HG02571 (cell line): ENCODE measurements around the gene DPH5.
A peak's percentile ranks its signal among the peaks of the same experiment; 100 is the strongest.
"Not testable (repeated sequence)": the region's sequence is repeated elsewhere in the genome, so short reads cannot be mapped to it uniquely, and the experiment has no call there.

ENCODE experiments used
- ATAC-seq: cut with Tn5 transposase; IDR thresholded peaks from one replicate; pipeline ENCODE4 v1.9.1; 2021; ENCODE audit warnings: mild to moderate bottlenecking, moderate library complexity; ENCODE audit not compliant: unreplicated experiment

DPH5 gene

DNA sequence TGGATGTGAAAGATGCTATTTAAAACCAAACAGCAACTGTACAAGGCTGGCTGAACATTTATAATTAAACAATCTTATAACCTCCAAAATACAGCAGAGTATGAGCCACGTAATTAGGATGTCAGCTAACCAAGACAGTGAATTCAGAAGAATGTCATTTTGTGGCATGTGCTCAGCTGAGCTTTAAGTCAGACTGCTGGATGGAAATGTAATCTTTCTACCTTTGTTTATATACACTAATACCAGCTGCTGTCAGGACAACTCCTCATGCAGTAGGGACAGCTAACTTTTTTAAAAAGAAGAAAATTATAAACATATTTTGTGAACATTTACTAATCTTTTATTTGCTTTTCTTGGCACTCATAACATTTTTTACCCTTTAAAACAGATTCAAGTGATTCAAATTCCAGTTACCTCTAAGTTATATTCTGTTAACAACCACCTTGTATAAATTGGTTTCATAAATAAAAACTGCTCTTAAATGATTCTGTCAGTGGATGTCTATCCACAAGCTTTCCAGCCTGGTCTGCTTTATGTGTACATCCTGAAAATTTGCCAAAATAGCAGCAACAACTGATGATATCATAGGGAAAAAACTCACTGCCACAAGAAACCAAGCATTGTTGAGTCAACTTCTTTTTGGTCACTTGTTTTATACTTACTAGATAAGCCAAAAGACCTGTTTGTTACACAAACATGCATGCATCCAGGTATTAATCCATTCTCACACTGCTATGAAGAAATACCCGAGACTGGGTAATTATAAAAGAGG lies 36.1 kb downstream of the DPH5 start:
- no peak for ATAC-seq

DNA sequence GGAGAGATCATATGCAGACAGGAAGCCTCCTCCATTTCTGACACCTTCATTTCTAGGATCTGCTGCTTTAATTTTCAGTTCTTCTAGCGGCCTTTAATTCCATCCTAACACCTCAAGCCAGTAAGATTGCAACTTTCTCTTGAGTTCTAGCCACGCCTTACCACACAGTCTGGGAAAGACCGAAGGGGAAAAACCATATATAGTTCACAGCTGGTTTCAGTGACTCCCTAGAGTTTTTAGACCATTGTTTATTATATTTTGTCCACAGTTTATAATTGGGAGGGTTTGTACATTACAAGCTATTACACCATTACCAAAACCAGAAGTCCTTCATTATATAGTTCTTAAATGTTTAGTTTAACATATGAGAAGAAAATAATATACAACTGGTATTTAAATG lies 37.5 kb downstream of the DPH5 start:
- ATAC-seq: no peak

DNA sequence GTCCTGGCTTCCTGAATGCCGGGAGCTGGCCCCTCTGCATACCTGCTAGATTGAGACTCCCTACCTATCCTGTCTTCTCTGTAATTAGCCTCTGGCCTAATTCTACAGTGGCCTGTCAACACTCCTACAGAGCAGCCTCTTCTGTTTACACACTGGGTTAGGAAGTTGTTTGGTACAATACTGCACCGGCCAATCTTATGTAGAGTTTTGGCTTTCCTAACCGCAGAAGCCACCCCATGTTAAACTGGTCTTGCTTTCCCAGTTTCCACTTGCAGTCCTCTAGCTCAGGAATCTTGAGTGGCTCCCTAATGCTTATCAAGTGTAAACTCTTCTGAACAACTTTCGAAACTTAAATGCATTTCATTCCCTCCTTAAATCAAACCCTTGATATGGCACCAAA lies 42.8 kb downstream of the DPH5 start:
- no peak for ATAC-seq

DNA sequence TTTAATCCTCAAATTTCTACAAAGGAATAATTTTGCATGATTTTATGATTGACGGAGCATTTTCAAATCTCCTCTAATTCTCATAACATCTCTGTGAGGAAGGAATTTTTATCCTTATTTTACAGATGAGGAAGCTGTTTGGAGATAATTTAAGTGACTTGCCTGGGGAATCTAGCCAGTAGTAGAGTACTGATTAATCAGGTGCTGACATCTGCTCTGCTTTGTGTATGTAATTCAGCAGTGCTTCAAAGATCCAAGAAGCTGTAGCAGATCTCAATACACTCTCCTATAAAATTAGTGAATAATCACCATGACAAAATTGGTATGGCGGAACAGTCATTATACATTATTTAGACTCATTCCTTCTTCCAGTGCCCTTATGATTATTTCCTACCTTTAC lies 46.0 kb downstream of the DPH5 start:
- ATAC-seq: no peak

DNA sequence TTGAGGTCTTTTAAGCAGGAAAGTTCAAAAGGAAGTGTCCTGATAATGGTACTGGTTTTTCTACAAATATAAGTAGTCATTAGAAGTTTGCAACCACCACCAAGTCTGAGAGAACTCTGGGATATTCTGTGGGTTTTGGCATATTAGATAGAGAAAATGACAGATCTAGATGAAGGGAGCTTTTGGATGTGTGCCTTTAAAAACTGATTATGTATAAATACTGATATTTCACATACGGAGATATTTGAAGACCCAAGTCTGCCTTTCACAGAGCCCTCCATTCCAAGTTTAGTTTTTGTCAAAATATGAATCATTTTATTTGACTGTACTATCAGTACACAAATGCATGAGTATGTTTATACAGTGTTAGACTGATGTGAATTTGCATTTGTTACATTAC lies 48.6 kb downstream of the DPH5 start:
- no peak for ATAC-seq

DNA sequence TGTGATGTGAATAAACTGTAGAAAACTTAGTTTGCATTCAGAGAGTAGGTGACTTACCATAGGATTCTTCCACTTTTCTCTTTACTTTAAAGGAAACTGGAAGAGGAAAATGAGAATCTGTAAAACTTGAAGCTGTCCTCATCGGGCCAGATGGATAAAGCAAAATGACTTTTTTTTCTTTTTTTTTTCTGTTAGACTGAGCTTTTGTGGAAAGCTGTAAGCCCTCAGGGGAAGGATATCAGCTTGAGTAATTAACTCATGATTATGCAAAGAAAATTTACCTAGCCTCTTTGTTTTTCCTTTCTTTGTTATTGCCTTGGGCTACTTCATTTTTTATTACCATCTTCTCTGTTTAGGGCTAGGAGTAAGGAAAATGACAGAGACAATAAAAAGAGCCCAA lies 53.4 kb downstream of the DPH5 start:
- no peak for ATAC-seq

DNA sequence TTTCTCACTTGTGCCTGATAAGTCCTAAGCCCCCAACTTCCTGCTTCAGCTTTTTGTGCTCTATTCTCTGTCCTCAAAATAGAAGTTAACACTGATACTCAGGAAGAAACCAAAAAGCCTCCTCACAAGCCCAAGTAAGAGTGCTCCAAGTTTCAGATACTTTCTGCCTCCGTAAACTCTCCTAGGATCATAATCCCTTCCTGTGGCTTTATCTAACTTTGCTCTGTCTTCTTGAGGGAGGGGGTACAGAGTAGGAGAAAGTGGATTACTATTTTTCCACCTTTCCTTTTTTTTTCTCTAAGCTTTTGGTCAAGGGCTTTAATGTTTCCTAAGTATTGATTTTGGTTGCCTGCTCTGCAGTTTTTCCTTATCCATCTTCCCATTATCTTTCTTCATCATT lies 54.6 kb downstream of the DPH5 start:
- ATAC-seq: no peak

DNA sequence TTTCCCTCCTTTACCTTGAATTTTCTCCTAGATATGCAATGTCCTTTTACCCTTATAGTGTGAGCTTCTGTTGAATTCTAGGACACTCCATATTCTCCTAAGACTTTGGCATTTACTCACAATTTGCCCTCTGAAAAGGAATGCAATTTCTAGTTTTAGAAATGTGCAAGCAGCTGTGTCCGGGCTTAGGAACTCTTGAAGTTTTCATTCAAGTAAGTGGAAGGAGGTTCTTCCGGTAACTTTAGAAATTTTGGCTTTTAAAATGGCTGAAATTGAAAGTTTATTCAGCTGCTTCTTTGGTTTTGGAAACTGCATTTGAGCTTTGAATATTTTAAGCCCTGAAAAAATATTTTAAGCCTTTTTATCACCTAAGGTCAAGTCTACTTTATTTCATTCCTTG lies 56.3 kb downstream of the DPH5 start:
- no peak for ATAC-seq

DNA sequence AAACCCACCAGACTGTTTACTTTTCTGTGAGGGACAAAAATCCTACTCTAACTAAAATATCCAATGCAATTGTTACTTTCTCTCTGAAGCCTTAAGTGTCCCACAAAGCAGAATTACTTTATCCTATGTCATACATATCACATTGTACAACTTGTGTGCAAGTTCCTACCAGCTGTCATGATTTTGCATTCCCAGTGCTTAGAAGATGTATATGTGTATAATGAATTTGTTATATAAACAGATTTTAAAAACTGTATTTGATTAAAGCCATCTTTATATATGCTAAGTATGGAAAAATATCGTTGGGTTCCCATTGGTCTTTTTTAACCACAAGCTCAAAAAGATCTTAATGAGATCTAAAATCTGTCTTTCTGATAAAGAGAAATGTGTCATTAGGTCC lies 57.0 kb downstream of the DPH5 start:
- ATAC-seq: no peak

DNA sequence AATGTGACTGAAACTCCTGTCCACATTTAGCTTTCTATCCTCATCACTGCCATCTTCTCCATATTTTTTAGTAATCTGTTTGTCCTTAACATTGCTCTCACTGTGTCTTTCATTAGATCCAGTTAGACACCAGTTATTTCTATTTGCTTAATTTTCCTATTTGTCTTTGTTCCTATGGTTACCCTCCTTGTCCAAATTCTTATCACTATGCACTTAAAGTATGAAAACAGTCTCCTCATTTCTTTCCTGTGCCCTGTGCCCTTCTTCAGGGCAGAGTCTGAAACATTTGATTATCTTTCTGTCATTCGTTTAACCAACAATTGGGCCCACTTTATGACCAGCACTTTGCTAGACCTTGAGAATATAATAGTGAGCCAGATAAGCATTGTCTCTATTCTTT lies 65.5 kb downstream of the DPH5 start:
- no peak for ATAC-seq

DNA sequence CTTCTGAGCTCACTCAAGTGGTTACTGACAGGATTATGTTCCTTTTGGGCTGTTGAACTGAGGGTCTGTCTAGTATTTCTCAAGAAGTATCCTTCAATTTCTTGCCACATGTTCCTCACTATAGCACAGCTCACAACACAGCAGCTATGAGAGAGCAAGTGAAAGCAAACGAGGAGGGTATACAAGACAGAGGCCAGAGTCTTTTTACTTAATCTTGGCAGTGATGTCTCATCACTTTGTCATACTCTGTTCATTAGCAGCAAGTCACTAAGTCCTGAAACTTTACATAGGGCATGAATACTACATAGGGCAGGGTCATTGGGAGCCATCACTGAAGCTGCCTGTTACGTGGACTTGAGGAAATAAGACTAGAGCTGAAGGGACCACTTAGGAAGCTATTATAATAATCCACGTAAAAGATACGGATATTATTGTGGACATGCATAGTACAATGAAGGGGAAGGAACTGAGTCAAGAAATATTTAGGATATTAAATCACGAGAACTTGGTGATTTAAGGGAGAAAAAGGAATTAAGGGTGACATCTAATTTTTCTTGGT lies 66.0 kb downstream of the DPH5 start:
- no peak for ATAC-seq

DNA sequence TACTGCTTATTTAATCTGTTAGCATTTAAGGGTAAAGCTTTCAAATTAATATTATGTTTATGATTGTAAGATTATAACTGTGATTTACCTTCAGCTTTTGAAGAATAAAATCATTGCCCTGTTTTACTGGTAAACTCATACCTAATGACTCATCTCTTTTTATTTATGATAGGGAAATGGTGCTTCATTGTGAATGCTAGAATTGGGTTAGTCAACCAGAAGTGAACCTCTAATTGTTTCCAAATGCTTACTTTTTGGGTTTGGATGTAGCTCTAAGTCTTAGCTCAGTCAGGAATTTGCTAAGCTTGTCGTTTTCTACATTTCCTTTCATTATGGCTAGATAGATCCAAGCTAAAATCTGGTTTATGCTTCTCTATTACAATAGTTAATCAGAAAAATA lies 70.3 kb downstream of the DPH5 start:
- no peak for ATAC-seq

DNA sequence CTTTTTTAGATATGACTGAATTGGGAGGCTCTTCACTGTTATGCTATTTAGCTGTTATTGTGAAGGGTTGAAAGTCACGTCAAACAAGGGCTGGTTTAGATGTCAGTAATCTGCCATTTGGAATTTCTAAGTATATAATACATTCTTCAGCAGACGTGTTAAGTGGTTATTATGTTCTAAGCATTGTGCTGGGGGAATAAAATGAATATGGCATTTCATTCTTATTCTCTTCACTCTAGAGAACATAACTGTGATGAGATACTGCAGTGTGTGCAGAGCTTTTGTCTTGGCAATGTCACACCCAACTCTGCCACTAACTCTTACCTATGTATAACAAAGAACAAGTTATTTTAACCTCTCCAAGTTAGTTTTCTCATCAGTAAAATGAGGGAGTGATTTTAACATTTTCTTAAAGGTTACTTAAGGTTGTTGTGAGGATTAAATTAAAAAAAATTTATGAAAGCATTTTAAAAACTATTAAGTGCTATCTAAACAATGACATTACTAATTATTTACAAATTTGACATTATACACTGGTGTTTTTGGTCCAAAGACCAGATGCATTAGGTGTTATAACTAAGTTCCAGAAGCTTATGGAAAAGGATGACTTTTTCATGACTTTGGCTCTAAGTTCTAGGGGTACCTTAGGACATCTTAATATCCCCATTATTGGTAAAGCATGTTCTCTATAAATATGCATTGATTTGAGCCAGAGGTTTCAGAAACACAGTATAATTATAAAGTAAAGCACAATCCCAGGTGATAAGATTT lies 71.4 kb downstream of the DPH5 start:
- ATAC-seq: no peak

DNA sequence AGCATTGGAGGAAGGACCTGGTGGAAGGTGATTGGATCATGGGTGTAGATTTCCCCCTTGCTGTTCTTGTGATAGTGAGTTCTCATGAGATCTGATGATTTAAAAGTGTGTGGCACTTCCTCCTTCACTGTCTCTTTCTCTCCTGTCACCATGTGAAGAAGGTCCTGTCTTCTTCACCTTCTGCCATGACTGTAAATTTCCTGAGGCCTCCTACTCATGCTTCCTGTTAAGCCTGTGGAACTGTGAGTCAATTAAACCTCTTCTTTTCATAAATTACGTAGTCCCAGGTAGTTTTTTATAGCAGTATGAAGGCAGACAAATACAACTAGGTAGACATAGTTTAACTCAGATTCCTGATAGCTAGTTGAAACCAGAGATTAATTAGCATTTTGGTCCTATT lies 72.6 kb downstream of the DPH5 start:
- not testable (repeated sequence) for ATAC-seq

DNA sequence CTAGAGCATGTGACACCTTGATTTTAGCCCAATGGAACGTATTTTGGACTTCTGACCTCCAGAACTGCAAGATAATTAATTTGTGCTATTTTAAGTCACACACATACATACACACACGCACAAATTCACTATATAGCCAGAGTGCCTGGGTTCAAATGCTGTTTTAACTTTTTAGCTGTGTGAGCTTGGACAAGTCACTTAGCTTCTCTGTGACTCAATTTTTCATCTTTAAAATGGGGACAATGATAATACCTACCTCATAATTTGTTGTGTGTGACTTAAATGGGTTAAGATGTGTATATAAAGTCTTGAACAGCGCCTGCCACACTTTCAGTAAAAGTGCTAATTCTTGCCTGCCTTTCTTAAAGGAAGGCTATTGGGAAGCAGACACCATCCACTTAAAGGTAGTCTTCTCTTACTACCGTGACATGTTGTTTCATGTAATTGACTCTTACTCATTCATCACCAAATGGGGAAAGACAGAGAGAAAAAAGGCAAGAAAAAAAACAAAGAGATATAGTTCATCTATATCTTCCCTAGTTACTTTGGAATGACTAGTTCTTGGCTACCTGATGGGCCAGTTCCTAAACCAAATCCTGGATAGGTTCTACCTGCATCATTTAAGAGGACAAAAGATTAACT lies 73.4 kb downstream of the DPH5 start:
- ATAC-seq: no peak

DNA sequence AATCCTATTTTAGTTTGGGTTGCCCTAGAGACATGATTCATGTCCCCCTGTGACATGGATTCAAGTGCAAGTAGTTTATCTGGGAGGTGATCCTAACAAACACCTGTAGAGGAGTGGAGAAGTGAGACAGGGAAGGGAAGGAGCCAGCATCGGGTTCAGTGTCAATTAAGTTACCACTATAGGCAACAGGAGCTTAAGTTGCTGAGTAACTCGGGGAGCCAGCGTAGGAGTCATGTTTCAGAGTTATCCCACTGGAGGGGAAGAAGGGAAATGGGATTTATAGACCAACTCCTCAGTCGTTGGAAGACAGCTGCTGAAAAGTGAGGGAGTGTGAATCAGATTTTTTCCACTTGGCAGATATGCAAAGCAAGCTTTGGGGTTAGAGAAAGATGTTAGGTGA lies 74.8 kb downstream of the DPH5 start:
- ATAC-seq: no peak

DNA sequence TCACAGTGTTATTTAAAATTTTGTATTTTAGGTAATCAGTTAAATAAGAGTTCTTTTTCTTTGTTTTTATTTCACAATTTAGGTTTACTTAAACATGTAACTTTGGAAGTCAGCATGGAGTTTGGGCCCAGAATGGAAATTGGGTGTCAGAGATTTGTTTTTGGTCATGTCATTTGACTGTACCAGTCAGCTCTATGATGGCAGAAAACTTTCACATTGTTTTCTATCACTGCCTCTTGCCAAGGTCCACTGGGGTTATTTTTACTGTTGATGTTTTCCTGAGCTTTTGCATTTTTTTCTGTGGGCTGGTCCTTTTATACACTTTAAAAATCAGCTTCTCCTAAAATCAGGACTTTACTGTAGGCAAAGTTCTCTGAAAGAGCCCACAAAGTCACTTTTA lies 75.2 kb downstream of the DPH5 start:
- no peak for ATAC-seq

DNA sequence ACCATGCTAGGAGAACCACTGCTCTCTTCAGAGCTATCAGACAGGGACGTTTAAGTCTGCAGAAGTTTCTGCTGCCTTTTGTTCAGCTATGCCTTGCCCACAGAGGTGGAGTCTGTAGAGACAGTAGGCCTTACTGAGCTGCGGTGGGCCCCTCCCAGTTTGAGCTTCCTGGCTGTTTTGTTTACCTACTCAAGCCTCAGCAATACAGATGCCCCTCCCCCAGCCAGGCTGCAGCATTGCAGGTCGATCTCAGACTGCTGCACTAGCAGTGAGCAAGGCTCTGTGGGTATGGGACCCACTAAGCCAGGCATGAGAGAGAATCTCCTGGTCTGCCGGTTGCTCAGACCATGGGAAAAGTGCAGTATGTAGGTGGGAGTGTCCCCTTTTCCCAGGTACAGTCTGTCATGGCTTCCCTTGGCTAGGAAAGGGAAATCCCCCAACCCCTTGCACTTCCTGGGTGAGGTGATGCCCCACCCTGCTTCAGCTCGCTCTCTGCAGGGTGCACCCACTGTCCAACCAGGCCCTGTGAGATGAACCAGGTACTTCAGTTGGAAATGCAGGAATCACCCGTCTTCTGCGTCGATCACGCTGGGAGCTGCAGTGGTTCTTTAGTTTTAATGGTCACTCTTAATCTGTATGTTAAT lies 75.9 kb downstream of the DPH5 start:
- peak; percentile 74 for ATAC-seq

DNA sequence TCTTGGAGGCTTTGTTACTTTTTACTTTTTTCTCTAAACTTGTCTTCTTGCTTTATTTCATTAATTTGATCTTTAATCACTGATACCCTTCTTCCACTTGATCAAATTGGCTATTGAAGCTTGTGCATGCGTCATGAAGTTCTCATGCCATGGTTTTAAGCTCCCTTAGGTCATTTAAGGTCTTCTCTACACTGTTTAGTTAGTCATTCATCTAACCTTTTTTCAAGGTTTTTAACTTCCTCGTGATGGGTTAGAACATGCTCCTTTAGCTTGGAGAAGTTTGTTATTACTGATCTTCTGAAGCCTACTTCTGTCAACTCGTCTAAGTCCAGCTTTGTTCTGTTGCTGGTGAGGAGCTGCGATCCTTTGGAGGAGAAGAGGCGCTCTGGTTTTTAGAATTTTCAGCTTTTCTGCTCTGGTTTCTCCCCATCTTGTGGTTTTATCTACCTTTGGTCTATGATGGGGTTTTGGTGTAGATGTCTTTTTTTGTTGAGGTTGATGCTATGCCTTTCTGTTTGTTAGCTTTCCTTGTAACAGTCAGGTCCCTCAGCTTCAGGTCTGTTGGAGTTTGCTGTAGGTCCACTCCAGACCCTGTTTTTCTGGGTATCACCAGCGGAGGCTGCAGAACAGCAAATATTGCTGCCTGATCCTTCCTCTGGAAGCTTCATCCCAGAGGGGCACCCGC lies 76.7 kb downstream of the DPH5 start:
- not testable (repeated sequence) for ATAC-seq

DNA sequence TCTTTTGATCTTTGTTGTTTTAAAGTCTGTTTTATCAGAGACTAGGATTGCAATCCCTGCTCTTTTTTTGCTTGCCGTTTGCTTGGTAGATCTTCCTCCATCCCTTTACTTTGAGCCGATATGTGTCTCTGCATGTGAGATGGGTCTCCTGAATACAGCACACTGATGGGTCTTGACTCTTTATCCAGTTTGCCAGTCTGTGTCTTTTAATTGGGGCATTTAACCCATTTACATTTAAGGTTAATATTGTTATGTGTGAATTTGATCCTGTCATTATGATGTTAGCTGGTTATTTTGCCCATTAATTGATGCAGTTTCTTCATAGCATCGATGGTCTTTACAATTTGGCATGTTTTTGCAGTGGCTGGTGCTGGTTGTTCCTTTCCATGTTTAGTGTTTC lies 77.8 kb downstream of the DPH5 start:
- not testable (repeated sequence) for ATAC-seq

DNA sequence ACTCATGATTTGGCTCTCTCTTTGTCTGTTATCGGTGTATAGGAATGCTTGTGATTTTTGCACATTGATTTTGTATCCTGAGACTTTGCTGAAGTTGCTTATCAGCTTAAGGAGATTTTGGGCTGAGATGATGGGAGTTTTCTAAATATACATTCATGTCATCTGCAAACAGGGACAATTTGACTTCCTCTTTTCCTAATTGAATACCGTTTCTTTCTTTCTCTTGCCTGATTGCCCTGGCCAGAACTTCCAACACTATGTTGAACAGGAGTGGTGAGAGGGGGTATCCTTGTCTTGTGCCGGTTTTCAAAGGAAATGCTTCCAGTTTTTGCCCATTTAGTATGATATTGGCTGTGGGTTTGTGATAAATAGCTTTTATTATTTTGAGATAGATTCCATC lies 79.5 kb downstream of the DPH5 start:
- ATAC-seq: not testable (repeated sequence)
